Amygdala (tissue), 56 donors: ENCODE data around the gene ANXA6.

Experiments used
- DNase-seq, 56 donors: peaks; one replicate each; lab custom pipeline; 2025; lab: John Stamatoyannopoulos, UW

The ANXA6 gene

DNA sequence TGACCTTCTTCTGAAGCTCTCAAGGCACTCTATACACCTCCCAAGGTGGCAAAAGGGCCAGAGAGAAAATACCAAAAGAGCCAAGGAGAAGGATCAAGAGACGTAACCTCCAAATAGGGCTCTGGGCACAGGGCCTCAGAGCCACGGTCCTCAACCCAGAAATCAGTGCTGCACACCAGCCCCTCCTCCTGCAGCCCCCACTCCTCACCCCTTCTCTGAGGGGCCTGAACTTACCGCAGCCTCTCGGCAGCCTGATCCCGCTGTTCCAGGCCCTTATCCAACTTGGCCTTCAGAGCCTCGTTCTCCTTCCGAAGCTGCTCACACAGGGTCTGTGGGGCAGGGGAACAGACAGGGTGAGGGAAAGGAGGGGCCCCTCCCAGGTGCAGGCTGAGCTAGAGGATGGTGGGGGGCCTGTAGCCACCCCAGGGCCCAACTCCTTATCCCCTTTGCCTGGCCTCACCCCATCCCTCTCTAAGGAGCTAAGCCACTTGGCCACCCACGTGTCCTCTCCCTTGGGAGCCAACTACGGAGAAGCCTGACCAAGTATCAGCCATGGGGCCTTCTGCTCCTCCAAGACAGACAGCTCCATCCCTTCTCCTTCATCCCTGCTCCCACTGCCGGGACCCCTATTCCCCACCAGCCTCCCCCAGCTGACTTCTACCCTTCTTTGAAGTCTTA, 105.5 kb downstream of the ANXA6 start:
- DNase-seq, result peak in 1 of 56 donors; percentile 7

DNA sequence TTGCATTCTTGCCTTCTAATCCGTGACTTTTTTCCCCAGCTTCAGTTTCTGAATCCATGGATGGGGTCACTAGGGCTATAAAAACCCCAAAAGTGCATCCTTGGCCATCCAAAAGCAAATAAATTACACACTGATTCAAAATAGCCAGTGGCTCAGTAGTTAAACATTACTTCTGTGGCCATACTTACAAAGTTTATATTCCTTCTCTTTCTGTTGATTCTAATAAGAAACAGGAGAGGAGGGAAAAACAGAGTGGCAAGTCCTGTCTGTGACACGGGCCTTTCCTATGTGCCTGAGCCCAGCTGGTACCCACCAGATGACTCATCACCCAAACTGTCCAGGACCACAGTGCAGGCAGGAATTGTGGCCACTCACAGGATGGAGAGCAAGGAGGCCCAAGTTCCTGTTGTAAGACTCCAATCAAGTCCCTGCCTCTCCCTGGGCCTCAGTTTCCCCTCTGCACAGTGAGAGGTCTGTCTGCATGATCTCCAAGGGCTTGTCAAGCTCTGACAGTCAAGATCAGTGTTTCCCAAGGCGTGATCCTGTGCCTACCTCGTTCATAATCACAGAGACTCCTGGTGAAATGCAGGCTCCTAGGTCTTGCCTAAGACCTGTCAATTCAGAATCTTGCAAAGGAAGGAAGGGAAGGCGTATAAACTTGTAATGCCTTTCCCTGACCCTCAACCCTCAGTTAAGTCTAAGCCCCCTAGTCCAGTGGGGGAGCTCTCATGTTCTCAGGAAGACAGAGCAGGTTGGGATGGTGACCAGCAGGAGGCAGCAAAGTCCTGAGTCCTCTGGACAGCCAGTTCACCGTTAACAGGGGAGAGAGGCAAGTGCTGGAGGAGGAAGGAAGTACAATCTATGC, 106.3 kb downstream of the ANXA6 start:
- peak in 45 of 56 donors; percentile 2 to 77 (median 29) for DNase-seq
